Suppressor macrophage treated with lipopolysaccharide for 1 hour (primary cell): ENCODE data around the gene LURAP1L.
A peak's percentile ranks its signal among the peaks of the same experiment; 100 is the strongest.

Experiments
- DNase-seq, 3 donors: peaks; one replicate each; pipeline ENCODE4 v3.0.0-alpha.2; 2020 to 2022

The LURAP1L gene

DNA sequence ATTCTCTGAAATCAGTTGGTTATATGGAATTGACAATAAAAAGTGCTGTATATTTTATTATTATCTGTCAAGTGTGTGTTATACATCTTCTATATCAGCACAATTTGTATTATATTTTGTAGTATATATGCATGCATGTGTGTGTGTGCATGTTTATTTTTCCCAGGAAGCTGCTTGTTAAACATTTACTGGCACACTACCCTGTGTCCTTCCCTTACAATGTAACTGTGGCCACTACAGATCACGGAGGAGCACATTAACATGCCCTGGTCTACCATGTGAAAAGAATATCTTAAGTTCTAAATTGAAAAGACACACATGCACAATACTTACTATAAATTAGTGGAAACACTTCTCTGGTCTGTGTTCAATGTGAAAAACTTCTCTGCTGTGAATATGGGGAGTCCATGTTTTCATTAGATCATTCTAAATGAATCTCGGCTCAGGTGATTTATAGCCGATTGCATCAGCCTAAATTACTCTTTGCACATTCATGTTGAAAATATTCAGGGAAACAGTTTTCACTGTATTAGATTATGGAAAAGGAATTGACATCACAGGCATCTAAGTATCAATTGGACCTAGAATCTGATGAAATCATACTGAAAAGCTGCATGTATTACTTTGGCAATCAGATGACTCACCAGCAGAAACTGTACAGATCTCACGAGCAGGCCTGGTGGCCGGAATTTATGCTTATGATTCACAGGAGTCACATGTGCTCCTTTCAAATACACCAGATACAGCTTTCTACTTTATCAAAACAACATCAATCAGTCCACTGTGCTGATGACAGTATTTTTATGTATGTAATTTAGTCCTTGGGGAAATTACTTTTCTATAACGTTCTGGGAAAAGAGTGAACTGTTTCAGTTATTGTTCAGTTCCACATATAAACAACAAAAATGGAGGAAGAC, 39.4 kb downstream of the LURAP1L start:
- DNase-seq: peak; percentile 48 to 71 (median 52)

DNA sequence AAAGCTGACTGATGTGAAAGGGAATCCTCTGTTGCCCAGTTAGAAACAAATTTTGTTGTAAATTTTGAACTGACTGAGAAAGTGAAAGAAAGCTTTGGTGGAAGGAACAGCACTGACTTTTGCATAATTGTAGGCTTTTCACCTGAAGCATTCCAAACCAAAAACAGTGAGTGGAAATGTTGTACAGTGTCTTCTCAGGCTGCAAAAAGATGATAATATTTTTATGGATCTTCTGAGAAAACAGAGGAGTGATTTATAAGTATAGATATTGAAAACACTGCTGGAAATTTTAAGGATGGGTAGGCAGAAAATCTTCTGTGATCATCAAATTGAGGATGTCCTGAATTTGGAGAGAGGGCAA, 40.0 kb downstream of the LURAP1L start:
- DNase-seq: no peak

DNA sequence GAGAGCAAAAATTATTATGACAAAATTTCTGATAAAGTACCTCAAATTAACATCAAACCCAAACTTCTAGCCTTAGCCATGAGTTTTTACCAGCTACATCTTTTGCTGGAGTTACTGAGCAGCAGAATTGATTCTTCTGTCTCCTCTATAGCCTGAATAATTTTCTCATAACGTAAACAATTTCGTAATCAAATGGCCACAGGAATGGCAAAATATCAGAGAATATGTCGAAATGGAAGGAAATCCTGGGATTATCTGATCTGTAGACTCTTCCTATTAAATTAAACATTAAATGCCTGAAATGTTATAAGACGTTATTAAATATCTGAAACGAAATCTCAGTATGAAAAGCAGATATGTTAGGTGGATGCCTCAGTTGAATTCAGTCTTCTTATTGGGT, 41.1 kb downstream of the LURAP1L start:
- DNase-seq: no peak

DNA sequence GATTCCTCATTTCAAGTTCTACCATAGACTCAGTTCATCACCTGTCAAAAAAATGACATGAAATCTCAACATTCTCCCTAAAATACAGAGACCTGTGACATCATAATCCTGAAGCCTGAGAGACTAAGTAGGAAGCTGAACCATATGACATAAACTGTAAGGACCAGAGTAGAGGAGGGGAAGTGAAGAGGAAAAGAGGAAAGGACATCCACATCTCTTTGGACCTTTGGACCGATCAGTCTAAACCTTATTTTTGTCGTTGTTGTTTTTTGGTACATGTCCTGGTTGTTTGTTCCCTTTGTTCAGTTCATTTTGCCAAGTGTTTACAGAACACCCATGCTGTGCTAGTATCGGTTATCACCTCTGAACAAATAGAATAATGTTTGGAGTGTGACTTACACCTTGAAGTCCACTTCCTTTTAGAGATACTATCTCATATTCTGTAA, 41.9 kb downstream of the LURAP1L start:
- no peak for DNase-seq

DNA sequence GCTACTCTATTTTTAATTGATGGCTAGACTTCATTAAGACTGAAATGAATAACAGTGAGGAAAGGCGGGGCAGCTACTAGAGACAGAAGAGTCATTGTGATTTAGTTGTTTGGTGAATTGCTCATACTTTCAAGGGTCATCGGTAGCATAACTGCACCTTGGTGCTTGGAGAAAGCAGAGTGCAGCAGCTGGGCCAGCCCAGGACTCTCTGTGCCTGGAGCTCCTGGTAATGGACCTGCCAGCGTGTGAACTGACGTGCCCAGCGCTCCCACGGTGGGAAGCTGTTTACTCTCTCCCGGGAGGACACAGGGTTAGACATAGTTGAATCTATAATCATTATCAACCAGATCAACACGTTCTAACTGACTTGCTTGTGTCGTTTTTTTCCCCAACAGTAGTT, 42.9 kb downstream of the LURAP1L start:
- DNase-seq: no peak

DNA sequence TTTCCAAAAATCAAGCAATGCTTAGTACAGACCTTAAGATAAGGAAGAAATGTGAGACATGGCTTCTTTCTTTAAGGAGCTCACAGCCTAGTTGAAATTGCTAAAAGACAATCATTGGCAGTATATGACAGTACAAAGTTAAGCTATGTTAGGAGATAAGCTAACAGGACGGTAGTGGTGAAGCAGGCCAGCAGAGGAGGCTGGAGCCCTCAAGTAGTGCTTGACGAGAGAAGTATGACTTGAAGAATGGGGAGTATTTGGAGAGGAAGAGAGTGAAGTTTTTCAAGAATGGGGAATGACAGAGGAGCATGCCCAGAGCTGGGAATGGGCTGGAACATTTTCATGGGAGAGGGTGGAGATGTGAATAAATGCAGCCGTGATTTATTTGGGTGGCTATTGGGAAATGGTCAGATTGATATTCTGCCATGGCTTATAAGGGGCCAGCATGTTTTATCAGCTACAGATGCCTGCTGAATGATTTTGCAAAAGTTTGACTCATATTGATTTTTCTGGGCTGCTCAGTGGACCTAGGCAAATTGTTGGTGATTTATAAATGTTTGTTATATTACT, 43.7 kb downstream of the LURAP1L start:
- DNase-seq: no peak

DNA sequence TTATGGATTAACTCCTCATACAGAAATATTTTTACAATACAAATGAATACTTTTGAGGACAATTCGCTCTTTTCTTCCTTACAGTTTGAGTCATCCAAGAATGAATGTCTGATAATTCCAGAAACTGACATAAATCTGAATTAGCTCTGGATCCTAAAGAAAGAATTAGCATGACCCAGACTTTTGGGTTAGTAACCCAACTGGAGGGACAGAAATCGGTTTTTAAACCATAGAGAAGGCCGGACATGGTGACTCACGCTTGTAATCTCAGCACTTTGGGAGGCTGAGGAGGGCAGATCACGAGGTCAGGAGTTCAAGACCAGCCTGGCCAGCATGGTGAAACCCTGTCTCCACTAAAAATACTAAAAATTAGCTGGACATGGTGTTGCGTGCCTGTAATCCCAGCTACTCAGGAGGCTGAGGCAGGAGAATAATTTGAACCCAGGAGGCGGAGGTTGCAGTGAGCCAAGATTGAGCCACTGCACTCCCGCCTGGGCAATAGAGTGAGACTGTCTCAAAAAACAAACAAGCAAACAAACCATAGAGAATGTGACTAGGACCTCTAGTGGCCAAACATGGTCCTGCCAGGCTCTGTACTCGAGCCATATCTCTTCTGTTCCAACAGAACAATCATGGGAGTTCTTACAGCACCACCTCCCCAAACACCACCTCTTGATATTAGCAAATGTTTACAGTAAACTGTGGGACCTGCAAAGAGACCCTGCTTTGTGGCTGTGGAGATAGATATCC, 44.8 kb downstream of the LURAP1L start:
- peak; percentile 11 to 28 (median 24) for DNase-seq

DNA sequence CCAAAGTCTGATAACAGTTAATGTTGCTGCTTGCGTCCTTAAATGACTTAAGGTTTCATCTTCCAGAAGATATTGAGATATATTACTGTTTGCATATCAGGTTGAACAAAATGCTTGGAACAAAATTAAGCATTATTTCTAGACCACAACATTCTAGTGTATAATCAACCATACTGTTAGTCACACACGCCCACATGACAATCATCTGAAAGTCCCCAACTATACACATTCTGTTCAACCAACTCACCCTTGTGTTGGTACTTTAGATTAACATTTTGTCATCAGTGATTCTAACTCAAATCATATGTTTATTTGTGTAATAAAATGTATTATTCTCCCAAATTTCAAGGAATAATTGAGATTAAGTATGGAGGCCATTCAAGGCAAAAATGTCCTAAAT, 47.3 kb downstream of the LURAP1L start:
- peak; percentile 4 to 20 (median 6) for DNase-seq

DNA sequence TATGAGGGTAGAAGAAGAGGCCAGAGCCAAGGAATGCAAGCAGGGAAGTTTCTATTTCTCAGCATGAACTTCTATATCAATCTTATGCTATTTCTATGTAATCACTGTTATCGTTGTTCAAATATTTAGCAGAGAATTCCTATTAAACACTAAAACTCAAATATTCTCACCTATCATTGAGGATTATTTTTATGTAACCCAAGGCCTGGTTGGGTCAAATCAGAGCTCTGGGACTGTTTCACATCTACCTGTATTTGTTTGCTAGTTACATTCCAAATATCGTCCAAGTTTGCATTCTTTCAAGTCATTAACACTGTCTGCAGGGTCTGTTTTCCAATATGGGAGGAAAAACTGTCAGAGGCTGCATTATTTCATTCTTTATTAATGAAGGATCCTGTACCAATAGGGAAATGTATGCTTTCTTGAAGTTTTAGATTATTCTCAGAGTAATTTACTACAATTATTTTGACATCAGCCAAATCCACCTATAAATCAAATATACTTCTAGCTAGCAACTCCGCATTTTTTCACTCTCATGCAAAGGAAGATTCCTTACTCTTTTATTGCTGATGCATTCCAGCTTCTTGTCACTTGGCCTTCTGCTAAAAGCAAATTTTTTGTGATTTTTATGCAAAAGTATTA, 52.2 kb downstream of the LURAP1L start:
- no peak for DNase-seq

DNA sequence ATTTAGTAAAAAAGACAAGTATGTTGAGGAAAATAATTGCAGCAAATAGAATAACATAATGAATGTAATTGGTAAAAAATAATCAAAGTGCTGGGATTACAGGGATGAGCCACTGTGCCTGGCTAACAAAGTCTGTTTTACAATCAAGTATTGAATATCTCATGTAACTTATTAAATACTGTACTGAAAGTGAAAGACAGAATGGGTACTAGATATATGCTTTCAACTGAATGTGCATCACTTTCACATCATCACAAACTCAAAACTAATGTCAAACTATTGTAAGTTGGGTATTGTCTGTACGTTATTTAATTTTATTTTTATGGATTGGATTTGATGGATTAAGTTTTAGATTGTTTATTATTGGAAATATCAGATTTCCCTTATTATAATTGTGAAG, 58.9 kb downstream of the LURAP1L start:
- no peak for DNase-seq

DNA sequence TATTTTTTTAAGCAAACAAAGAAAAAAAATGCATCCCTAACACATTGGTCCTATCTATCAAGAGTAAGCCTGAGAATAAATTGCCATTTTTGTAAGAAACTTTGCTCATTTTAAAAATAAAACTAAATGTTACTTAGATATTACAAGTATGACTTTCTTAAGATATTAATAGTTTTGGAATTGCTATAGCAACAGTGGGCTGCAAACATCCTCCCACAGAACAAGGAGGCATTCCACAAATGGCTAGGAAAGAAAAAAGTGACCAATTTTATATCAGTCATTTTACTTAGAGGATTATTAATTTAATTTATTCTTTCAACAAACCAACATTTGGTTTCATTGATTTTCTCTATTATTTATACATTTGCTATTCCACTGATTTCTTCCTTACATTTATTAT, 63.7 kb downstream of the LURAP1L start:
- no peak for DNase-seq

DNA sequence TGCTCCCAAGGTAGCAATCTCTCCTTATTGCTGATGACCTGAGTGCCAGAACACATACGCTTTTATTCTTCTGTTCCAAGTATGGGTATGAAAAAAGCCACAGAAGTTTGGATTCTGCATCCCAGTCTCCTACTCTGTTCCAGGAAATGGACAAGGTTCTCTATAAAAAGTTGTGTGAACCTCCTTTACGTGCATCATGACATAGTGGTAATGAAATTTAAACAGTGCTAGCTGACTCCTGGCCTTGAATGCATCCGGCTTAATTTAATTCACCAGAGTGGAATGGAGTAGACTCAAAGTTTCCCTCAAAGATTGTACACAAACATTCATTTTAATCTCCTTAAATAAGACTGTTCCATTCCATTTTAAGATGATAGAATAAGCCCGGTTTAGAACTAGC, 68.9 kb downstream of the LURAP1L start:
- no peak for DNase-seq

DNA sequence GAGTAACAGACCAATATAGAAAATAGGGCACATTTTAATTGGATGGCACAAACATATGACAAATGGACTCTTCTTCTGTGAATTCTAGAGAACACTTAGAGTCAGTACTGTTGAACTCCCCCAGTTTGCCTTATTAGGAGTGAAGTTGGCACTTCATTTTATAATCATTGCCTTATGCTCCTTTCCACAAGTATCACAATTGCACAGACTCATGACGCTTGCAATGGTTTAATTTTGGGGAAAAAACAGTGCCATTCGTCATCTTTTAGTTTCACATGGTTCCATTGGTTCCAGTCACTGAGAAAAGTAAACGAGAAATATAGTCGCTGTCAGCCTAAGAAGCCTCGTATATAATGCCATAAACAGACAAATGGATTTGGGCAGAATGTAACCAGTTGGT, 71.2 kb downstream of the LURAP1L start:
- DNase-seq: no peak

DNA sequence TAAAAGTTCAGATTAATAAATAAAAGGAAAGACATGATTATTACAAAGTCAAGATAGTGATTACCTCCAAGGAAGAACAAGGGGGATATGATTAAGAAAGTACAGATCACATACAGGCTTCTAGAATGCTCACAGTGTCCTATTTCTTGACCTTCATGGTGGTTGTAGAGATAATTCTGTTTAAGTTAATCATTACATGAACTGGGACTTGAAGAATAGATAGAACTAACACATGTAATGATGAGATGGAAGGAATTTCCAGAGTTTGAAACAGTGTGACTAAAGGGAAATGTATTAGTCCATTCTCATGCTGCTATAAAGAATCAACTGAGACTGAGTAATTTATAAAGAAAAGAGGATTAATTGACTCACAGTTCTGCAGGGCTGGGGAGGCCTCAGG, 72.7 kb downstream of the LURAP1L start:
- DNase-seq: no peak

DNA sequence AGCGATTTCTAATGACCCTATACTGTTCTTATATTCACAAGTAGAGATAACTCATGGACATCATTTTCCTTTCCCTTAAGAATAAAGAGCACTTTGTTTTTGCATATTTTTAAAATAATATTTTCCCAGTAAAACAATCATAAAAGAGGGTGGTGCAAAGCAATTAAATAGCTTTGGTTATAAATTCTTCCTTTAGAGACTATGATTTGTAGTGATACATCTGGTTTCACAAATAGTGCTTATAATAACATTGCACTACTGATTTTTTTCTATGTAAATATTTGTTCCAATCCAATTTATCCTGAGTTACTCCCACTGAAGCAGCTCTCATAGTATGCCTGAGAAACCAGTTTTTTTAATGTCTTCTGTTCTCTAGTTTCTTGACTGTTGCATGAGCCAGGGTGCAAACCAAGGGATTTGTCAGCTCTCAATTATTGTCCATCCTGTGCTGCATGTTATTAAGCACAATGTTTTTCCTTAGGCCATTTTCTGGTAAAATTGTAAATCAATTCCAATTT, 74.7 kb downstream of the LURAP1L start:
- no peak for DNase-seq

DNA sequence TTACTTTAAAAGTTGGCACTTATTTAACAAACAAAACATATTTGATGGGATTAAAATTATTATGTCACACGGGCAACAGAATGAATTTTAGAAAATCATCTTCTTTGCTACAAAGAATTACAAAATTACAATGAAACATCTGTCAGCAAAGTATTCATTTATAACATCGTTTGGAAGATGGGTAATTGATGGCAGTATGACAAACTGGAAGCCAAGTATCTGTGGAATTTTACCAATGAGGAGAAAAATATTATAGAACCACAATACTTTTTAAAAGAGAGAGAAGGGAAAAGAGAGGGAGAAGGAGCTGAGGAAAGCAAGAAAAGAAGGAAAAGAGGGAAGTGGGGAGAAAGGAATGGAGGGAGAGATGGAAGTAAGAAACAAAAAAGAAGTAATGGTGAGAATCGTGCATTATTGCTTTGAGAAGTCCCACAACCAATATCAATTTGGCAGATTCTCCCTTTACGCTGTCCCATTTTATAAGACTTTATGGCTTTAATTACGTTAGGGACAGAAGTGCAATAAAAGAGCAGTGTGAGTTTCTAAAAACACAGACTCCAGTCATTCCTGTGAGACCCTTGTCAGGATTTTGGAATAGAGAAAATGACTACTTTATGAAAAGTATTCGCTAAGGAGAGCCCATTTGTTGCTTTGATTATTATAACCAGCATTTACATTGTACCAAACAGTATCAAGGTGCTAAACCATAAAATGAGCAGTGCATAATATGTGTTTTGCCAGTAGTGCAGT, 76.7 kb downstream of the LURAP1L start:
- DNase-seq: no peak

DNA sequence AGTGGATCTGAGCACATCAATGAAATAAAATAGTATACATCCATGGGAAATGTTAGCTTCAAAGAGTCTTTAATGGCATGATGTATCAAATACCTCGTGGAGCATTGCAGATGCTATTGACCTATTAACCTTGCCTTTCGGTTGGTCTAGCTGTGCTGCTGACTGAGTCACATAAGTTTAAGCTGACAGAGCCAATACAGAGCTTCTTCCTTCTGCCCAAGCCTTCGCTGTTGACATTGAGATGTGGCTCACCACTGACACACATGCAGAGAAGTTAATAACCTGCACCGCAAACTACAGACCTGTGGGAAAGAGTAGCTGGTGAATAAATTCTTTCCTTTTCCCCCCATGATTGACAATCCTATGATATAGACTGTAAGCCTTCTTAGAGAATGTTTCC, 78.2 kb downstream of the LURAP1L start:
- no peak for DNase-seq

DNA sequence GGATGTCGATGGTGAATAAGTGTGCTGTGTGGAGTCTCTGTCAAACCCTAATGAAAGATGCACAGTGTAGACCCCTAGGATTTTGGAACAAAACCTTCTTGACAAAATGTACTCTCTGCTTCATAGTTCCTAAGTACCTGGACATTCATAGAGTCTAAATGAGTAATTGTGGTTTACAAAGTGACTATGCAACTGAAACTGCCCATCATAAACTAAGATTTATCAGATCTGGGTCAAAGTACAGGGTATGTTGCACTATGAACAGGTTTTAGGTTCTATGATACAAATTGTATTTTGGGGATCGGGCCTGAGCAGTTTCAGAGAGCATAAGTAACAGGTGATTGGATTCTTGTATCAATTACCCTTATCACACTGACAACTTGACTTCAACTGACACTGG, 79.4 kb downstream of the LURAP1L start:
- no peak for DNase-seq

DNA sequence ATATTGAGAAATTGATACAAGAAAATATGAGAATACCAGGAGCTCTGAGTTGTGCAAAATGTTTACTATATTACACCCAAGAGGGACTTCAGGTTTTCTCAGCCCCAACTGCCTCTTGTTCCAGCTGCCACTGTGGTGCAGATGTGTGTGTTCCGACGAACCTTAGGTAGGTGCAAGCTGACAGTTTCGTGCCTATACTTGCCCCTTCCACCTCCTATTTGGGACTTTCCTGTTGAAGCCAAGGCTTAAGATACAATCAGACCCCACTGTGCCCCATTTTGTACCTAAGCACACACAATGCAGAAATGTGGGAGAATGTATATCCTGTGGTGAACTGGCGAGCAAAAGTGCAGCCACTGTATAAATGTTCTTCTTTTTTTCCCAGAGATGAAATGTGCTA, 80.2 kb downstream of the LURAP1L start:
- DNase-seq: no peak

DNA sequence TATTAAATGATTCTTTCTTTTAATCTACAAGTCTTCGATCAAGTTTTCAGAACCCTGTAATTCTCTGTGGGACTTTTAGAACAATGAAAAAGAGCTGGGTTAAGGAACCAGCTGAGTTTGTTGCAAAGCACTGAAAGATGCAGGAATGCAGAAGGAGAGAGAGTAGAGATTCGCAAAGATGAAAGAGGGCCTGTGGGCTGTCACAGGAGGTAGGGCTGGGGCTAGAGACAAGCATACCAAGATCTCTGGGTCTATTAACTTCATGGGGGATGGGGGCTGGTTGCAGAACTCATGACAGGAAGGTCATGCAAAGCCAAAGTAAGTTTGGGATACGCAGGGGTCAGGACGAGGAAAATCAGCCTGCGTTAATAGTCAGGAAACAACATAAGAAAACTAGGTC, 81.8 kb downstream of the LURAP1L start:
- no peak for DNase-seq

DNA sequence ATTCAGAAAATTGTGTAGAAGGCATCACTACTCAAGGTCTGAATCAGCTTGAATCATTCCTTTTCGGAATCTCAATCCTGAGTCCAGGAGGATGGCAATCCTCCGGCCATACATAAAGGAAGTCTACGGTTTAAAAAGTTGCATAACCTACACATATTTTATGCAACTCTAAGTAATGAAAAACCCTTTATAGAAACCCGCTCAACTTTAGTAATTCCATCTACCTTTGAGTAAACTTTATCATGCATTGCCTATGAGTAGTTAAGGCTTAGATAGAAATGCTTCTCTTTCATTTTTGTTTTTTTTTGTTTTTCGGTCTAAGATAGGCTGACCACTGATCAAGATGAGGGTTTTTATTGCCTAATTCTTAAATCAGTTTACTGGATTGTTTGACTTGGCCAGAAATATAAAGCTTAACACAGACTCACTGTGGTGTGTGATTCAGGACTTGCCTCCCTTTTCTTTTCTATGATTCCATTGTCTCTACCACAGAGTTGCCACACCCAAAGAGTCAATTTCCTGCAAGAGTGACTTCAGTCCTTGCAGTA, 85.0 kb downstream of the LURAP1L start:
- DNase-seq: no peak

DNA sequence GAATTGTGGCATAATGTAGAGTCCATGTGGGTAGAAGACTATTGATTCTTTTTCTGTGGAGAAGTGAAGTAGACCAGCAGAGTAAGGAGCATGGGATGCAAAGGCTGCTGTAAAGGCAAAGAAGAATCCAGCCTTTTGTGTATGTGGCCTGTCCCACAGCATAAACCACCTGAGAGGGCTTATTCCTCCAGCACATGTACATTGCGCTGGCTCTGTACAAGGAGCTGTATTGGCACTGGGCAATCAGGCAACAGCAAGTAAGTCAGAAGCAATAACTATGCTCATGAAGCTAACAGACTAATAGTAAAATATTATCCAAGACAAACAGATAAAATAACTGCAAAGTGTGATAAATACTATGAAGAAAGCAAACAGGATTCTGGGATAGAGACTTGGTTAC, 86.2 kb downstream of the LURAP1L start:
- DNase-seq: no peak
